K562 (cell line): ENCODE results near the gene SPARC. TPM values are rescaled to one million over a fixed set of nuclear protein-coding genes. Genes with fewer than 3 reads are reported as not detected.

Experiments
- ERF ChIP-seq: fragments of 450-650 bp; formaldehyde crosslinking; IDR thresholded peaks from 2 replicates; pipeline ENCODE4 v1.4.0; 2020; ENCODE audit warnings: mild to moderate bottlenecking, mixed read lengths
- ILF3 ChIP-seq: fragments of 450-650 bp; IDR thresholded peaks from 2 replicates; pipeline ENCODE4 v1.6.1; 2018; ENCODE audit warnings: antibody characterized with exemption, mild to moderate bottlenecking, moderate library complexity, borderline replicate concordance
- JUND ChIP-seq, 2 experiments: IDR thresholded peaks; 2 replicates in 1 of 2; 3 replicates in 1 of 2; pipeline ENCODE4 v1.6.1; 2011; ENCODE audit warnings: borderline replicate concordance in 2 of 2, low read depth in 2 of 2, low read length in 2 of 2, improper control_type of control experiment in 1 of 2, missing biosample characterization in 1 of 2, missing genetic modification characterization in 1 of 2, missing genetic modification reagents in 1 of 2
- MED1 ChIP-seq: sonication (generic); formaldehyde crosslinking; IDR thresholded peaks from 2 replicates; pipeline ENCODE4 v1.8.1; 2023; ENCODE audit warnings: missing genetic modification reagents, borderline replicate concordance
- NKRF ChIP-seq: fragments of 450-650 bp; IDR thresholded peaks from 2 replicates; pipeline ENCODE4 v1.6.1; 2016; ENCODE audit warnings: borderline replicate concordance
- RBM39 ChIP-seq: fragments of 200-400 bp; formaldehyde crosslinking; optimal IDR thresholded peaks from 2 replicates; pipeline ENCODE3; 2018; ENCODE audit warnings: low read depth, low read length
- SMAD4 ChIP-seq: fragments of 250-450 bp; sonication (Bioruptor Pico); conservative IDR thresholded peaks from 2 replicates; pipeline ENCODE4 v1.8.0; 2021; ENCODE audit warnings: inconsistent platforms, mild to moderate bottlenecking, moderate library complexity
- SMC3 ChIP-seq: conservative IDR thresholded peaks from 2 replicates; pipeline ENCODE4 v1.6.1; 2011; ENCODE audit warnings: low read depth, low read length, improper control_type of control experiment; ENCODE audit not compliant: insufficient read depth
- STAG1 ChIP-seq: sonication (generic); formaldehyde crosslinking; IDR thresholded peaks from 2 replicates; pipeline ENCODE4 v1.5.0; 2020; ENCODE audit warnings: missing genetic modification reagents, borderline replicate concordance
- THRA ChIP-seq: fragments of 450-650 bp; IDR thresholded peaks from 2 replicates; pipeline ENCODE4 v1.6.1; 2017; ENCODE audit warnings: mild to moderate bottlenecking, moderate library complexity
- XRCC5 ChIP-seq: fragments of 200-400 bp; formaldehyde crosslinking; IDR thresholded peaks from 2 replicates; pipeline ENCODE4 v1.6.1; 2017; ENCODE audit warnings: low read depth, mild to moderate bottlenecking, low read length
- ZFPM2 ChIP-seq: fragments of 250-450 bp; sonication (Bioruptor Pico); IDR thresholded peaks from 2 replicates; pipeline ENCODE4 v1.5.1; 2022; ENCODE audit warnings: mild to moderate bottlenecking
- ZNF134 ChIP-seq: fragments of 250-450 bp; sonication (Bioruptor Pico); conservative IDR thresholded peaks from 2 replicates; pipeline ENCODE4 v1.4.0; 2020
- ZNF239 ChIP-seq: fragments of 250-450 bp; sonication (Bioruptor Pico); IDR thresholded peaks from 2 replicates; pipeline ENCODE4 v1.4.0; 2020; ENCODE audit warnings: mild to moderate bottlenecking
- ZNF24 ChIP-seq: fragments of 450-650 bp; IDR thresholded peaks from 2 replicates; pipeline ENCODE4 v1.6.1; 2016
- ZNF609 ChIP-seq: sonication (generic); formaldehyde crosslinking; IDR thresholded peaks from 2 replicates; pipeline ENCODE4 v1.8.1; 2023; ENCODE audit warnings: missing genetic modification reagents, mild to moderate bottlenecking, borderline replicate concordance
- ZNF77 ChIP-seq: fragments of 250-450 bp; sonication (Bioruptor Pico); IDR thresholded peaks from 2 replicates; pipeline ENCODE4 v1.5.0; 2020
- polyA plus RNA-seq, 8 experiments: library from polyadenylated mRNA; depleted of rRNA in 4 of 8; stranded (reverse) in 5 of 8; unstranded in 3 of 8; fragments of >200 nt; fragmentation: Nextera tagmentation in 2 of 8; fragmentation: Illumina TruSeq in 1 of 8; extraction: Ambion mirVana in 2 of 8; extraction: Trizol in 1 of 8; gene quantifications; 2 replicates each; pipeline versions ENCODE4 v1.2.1 to v1.2.3, GENCODE V29; 2011 to 2014; ENCODE audit warnings: inconsistent platforms in 1 of 8, missing spikeins in 1 of 8
- total RNA-seq, 7 experiments: library from RNA; depleted of rRNA in 6 of 7; stranded (reverse); fragments of >200 nt in 6 of 7; fragmentation: Illumina TruSeq in 2 of 7; extraction: Trizol in 2 of 7; gene quantifications; 2 replicates each; pipeline versions ENCODE4 v1.2.1 to v1.2.3, GENCODE V29; 2011 to 2021; ENCODE audit warnings: low replicate concordance in 1 of 7

SPARC gene
- total and polyA plus RNA-seq, 9 of the 15 experiments (the other 6 are each of a cell fraction or from before 2014, with no cell fraction given): 6.1 to 35.6 (median 12.2) TPM

GRCh38 chr5:151651997-151652645 lies 34.6 kb downstream of the SPARC start (continued):
- 0 out of 2 replicates have a peak, but pooled peaks have one; percentile 39 for TF ChIP-seq XRCC5
- TF ChIP-seq SMC3: peak; percentile 87
- TF ChIP-seq ZNF24: no peak
- no peak for TF ChIP-seq ZFPM2 (CRISPR knock-in tag)
- TF ChIP-seq ZNF77 (CRISPR knock-in tag): no peak
- no peak for TF ChIP-seq NKRF
- no peak for TF ChIP-seq ZNF239 (CRISPR knock-in tag)
- TF ChIP-seq STAG1: peak; percentile 68; the same call in 1 of the 2 replicates
- no peak for TF ChIP-seq ZNF609
- TF ChIP-seq MED1 (CRISPR knock-in tag): no peak
- no peak for TF ChIP-seq ILF3
- no peak for TF ChIP-seq SMAD4 (CRISPR knock-in tag)
- TF ChIP-seq ERF: no peak
- peak; percentile 61 for TF ChIP-seq RBM39
- TF ChIP-seq JUND (IDR thresholded peaks at IDR 0.05; ENCODE audit: borderline replicate concordance, low read depth, low read length): peak; percentile 17; the same call in 1 of the 2 replicates
- TF ChIP-seq JUND (tag; IDR thresholded peaks at IDR 0.05; ENCODE audit: borderline replicate concordance, low read depth, low read length): no peak
- TF ChIP-seq ZNF134 (CRISPR knock-in tag): no peak
- no peak for TF ChIP-seq THRA
